ENCODE data around the gene DNAH17.

DNA sequence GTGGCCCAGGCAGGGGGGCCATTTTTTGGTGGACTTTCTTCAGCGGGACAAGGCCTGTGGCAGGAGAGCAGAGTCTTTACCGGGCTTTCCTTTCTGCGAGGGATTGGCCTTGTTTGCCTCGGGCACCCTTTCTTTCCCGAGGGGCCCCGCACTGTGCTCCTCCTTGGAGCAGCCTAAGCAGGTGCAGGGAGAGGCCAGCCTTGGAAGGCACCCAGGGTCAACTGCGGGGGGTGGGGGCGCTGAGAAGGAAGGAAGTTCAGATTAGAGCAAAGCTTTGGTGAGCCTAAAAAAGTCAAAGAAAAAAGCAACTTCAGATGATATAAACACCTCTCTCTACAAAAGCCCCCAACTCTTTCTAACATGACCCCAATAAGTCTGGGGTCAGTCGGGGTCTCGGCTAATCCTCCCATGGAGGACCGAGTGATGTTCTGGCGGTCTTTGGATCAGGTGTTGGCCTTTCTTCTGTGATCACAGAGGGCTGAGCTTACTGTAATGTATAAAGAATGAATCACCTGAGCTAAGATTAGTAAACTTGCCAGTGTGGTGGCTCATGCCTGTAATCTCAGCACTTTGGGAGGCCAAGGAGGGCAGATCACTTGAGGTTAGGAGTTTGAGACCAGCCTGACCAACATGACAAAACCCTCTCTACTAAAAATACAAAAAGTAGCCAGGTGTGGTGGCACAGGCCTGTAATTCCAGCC lies 135.8 kb downstream of the DNAH17 start:
- TF ChIP-seq, protein P1, sequence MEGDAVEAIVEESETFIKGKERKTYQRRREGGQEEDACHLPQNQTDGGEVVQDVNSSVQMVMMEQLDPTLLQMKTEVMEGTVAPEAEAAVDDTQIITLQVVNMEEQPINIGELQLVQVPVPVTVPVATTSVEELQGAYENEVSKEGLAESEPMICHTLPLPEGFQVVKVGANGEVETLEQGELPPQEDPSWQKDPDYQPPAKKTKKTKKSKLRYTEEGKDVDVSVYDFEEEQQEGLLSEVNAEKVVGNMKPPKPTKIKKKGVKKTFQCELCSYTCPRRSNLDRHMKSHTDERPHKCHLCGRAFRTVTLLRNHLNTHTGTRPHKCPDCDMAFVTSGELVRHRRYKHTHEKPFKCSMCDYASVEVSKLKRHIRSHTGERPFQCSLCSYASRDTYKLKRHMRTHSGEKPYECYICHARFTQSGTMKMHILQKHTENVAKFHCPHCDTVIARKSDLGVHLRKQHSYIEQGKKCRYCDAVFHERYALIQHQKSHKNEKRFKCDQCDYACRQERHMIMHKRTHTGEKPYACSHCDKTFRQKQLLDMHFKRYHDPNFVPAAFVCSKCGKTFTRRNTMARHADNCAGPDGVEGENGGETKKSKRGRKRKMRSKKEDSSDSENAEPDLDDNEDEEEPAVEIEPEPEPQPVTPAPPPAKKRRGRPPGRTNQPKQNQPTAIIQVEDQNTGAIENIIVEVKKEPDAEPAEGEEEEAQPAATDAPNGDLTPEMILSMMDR (IDR thresholded peaks at IDR 0.05) = no peak
- no peak for TF ChIP-seq ZFX (IDR thresholded peaks at IDR 0.05; ENCODE audit: borderline replicate concordance)

Measured in 22Rv1 (cell line).